Kidney (tissue), 14 donors: Measurements from ENCODE around the gene BOLA2B. TPM values are rescaled to one million over a fixed set of nuclear protein-coding genes. Genes with fewer than 3 reads are reported as not detected.

Experiments
- DNase-seq, 5 donors: peaks; one replicate each; pipeline ENCODE4 v3.0.0-alpha.2; 2013 to 2020
- FAIRE-seq: peaks from 2 replicates; lab custom pipeline; 2012; peaks lifted over from hg19 to GRCh38; lab: Jason Lieb, UNC
- H3K27ac ChIP-seq, 2 donors: one replicate each; pipeline ENCODE4 v1.7.0; 2013; ENCODE audit warnings: low read depth in 2 of 2, low read length in 2 of 2, inconsistent platforms in 1 of 2
- H3K27me3 ChIP-seq: one replicate; pipeline ENCODE4 v1.7.1; 2013; ENCODE audit warnings: low read length, inconsistent platforms; ENCODE audit not compliant: control insufficient read depth, insufficient read depth
- H3K36me3 ChIP-seq, 3 donors: one replicate each; pipeline versions ENCODE4 v1.7.0 to v1.7.1; 2013; ENCODE audit warnings: low read length in 3 of 3, control low read depth in 1 of 3, inconsistent platforms in 1 of 3; ENCODE audit not compliant: insufficient read depth in 3 of 3, control insufficient read depth in 2 of 3
- H3K4me1 ChIP-seq, 3 donors: one replicate each; pipeline versions ENCODE4 v1.7.0 to v1.7.1; 2013; ENCODE audit warnings: low read length in 3 of 3, inconsistent platforms in 1 of 3, low read depth in 1 of 3; ENCODE audit not compliant: control insufficient read depth in 2 of 3, insufficient read depth in 2 of 3
- H3K4me3 ChIP-seq, 3 donors: one replicate each; pipeline versions ENCODE4 v1.7.0 to v1.8.1; 2013; ENCODE audit warnings: low read length in 3 of 3, control low read depth in 1 of 3, inconsistent platforms in 1 of 3
- H3K9ac ChIP-seq, 3 donors: one replicate each; pipeline versions ENCODE4 v1.7.0 to v1.7.1; 2013; ENCODE audit warnings: low read length in 3 of 3, control low read depth in 1 of 3, inconsistent platforms in 1 of 3
- H3K9me3 ChIP-seq, 3 donors: one replicate each; pipeline versions ENCODE4 v1.7.0 to v1.7.1; 2013; ENCODE audit warnings: low read length in 3 of 3, control low read depth in 1 of 3, inconsistent platforms in 1 of 3; ENCODE audit not compliant: control insufficient read depth in 2 of 3, insufficient read depth in 1 of 3
- CTCF ChIP-seq: IDR thresholded peaks from 3 replicates; pipeline ENCODE4 v1.5.1; 2012; ENCODE audit warnings: mild to moderate bottlenecking, moderate library complexity, borderline replicate concordance; ENCODE audit not compliant: insufficient read depth; ENCODE audit errors: extremely low read depth
- intact Hi-C: fragments of 100-400 bp; cut with DNase I; formaldehyde crosslinking; loops from one replicate; pipeline ENCODE4 v1.11.1; 2022
- polyA plus RNA-seq: library from polyadenylated mRNA; stranded (reverse); fragments of 350-450 nt; fragmentation: Illumina TruSeq; extraction: RNeasy Lipid Tissue Mini Kit (QIAGEN cat#74804); gene quantifications from one replicate; pipeline ENCODE4 v1.2.3, GENCODE V29; 2014; ENCODE audit warnings: low read depth, low replicate concordance; ENCODE audit not compliant: insufficient read depth
- total RNA-seq: library from RNA; stranded (reverse); fragmentation: NEBNext Ultra II Directional; extraction: Animal tissue kit (Norgen Biotek cat#: 25700); gene quantifications from one replicate; pipeline ENCODE4 v1.2.1, GENCODE V29; 2021
- donor health status: control.
- donor health status: control.
- donor health status: control.
- donor health status: control.
- donor health status: control.
- donor health status: DM: yes; HTN: yes; CAD: no.
- donor health status: Normal renal cell carcinoma (clear cell type).

BOLA2B gene
- total and polyA plus RNA-seq, 2 donors from 2014 or later = 77.6 to 177 TPM

- FAIRE-seq = no peak
- DNase-seq = no peak
- Histone ChIP-seq H3K9ac (no peak overlapping the region), H3K4me1 (no peaks in the 10 kb centered on the region), H3K27ac (no peak overlapping the region), H3K4me3 (no peak overlapping the region), H3K36me3 (no peaks in the 10 kb centered on the region), H3K27me3 (no peaks in the 10 kb centered on the region), H3K9me3 (peaks cover 0 to 5% (median 0%) of the 10 kb centered on the region in 3 donors)
- TF ChIP-seq CTCF = no peak
- intact Hi-C loops = no loop called here
These were observed 45.5 kb downstream of the BOLA2B start for GRCh38 chr16:30147843-30148510.

GRCh38 chr16:30145657-30146056, 47.8 kb downstream of the BOLA2B start:
- peaks cover 0 to 5% (median 0%) of the 10 kb centered on the region in 3 donors for H3K9me3 ChIP-seq
- H3K4me3 ChIP-seq = no peak overlapping the region
- TF ChIP-seq CTCF = no peak
- FAIRE-seq = no peak
- intact Hi-C loops = no loop called here
- H3K27me3 ChIP-seq = no peaks in the 10 kb centered on the region
- H3K4me1 ChIP-seq = no peaks in the 10 kb centered on the region
- no peak overlapping the region for H3K9ac ChIP-seq
- no peaks in the 10 kb centered on the region for H3K36me3 ChIP-seq
- H3K27ac ChIP-seq = no peak overlapping the region
- no peak for DNase-seq

GRCh38 chr16:30144917-30145316, 48.5 kb downstream of the BOLA2B start:
- intact Hi-C loops = no loop called here
- Histone ChIP-seq H3K27ac (no peak overlapping the region), H3K27me3 (no peaks in the 10 kb centered on the region), H3K9ac (no peak overlapping the region), H3K9me3 (peaks cover 0 to 5% (median 0%) of the 10 kb centered on the region in 3 donors), H3K36me3 (no peaks in the 10 kb centered on the region), H3K4me3 (no peak overlapping the region), H3K4me1 (no peaks in the 10 kb centered on the region)
- DNase-seq = no peak
- FAIRE-seq = peak; percentile 95
- TF ChIP-seq CTCF = no peak
